NCI-H128 (cell line): ENCODE results near the gene GLS.
A peak's percentile ranks its signal among the peaks of the same experiment; 100 is the strongest.

ENCODE experiments used
- DNase-seq: peaks from one replicate; lab custom pipeline; 2025; ENCODE audit not compliant: unreplicated experiment; lab: John Stamatoyannopoulos, UW

Gene GLS

GRCh38 chr2:191012346-191012745, 131.7 kb downstream of the GLS start:
- no peak for DNase-seq

GRCh38 chr2:191012845-191013681, 132.4 kb downstream of the GLS start:
- DNase-seq, result no peak

DNA sequence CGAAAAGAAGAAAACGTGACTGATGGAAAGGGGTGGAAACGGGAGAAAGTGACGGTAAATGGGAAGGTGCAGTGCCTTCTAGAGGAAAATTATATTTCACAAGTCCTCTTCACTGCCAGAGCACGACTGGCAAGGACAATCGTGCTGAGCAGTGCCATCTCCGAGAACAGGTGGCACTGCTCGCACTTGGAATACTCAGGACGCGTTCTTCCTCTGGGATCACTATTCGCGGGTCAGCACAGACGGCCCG, 133.0 kb downstream of the GLS start:
- peak; percentile 5 for DNase-seq

DNA sequence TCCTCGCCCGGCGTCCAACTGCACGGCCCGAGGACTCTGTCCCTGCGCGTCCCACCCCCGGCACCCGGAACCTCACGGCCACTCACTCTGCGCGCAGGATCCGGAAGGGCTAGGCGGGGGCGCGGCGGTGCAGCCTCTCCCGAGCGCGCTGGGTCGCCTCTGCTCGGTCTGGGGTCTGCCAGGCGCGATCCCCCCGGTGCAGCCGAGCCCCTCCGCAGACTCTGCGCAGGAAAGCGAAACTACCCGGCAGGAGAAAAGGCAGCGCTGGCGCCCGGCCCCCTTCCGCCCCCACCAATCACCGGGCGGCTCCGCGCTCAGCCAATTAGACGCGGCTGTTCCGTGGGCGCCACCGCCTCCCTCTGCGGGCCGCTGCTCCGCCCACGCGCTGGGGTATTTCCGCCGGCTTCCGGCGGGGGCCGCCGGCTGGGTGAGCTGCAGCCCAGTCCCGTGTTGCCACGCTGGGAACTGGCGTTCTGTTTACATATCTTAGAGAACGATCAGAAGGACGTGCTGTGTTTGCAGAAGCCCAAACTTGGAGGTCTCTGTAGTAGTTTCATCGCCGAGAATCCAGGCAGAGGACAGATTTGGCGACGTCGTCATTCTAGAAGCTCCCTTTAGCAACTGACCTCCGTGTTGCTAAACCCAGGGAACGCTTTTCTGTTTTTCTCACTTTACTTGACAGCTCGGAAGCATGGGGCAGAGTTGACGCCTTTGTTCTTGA, 133.5 kb downstream of the GLS start, which contains the start of gene STAT1:
Gene STAT1, minus strand, starts transcription at position 240 of the 721 bp plus-strand sequence. CDS start 4,168 bp downstream, outside the sequence.
- DNase-seq, result peak; percentile 71

DNA sequence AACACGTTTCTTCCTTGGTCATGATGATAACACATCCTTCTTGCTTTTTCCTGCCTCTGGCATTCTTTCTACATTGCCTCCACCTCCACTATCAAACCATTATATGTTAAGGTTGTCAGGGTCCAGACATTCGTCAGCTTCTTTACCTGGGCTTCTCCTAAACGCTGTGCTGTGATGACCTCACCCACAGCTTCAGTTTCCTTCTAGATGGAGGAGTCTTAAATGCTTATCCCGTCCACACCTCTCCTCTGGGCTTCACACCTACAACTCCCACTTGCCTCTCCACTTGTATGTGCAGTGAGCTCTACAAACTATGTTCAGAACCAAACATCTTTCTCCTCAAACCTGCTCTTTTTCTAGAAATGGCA, 134.0 kb downstream of the GLS start:
- no peak for DNase-seq
